H1 (cell line): ENCODE data around the gene BEST2. TPM values are rescaled to one million over a fixed set of nuclear protein-coding genes. Genes with fewer than 3 reads are reported as not detected.

Source experiments
- CTCF ChIA-PET: fragments of 300-600 bp; sonication (Branson Sonifier 250); formaldehyde crosslinking; loops from one replicate; lab custom pipeline; 2021; ENCODE audit not compliant: partially characterized antibody; lab: Charles Lee
- POLR2A ChIA-PET: fragments of 300-600 bp; sonication (Branson Sonifier 250); formaldehyde crosslinking; loops from one replicate; lab custom pipeline; 2021; ENCODE audit warnings: inconsistent platforms; ENCODE audit not compliant: partially characterized antibody; lab: Charles Lee
- DNase-seq, 2 experiments: peaks; one replicate each; pipeline versions ENCODE4 v3.0.0 to v3.0.0-alpha.2; 2010 to 2022; ENCODE audit warnings: low spot score in 2 of 2, low read depth in 1 of 2, mixed read lengths in 1 of 2
- FAIRE-seq: peaks from 2 replicates; lab custom pipeline; 2011; peaks lifted over from hg19 to GRCh38; lab: Jason Lieb, UNC
- H2AFZ ChIP-seq: 2 replicates; pipeline ENCODE4 v1.8.1; 2012; ENCODE audit warnings: low read length, inconsistent platforms
- H2AK5ac ChIP-seq: 2 replicates; pipeline ENCODE4 v1.6.1; 2013; ENCODE audit warnings: low read depth, low read length
- H2BK120ac ChIP-seq: replicated peaks from 2 replicates; pipeline ENCODE3; 2013; ENCODE audit warnings: low read depth, low read length, inconsistent platforms
- H2BK12ac ChIP-seq: 2 replicates; pipeline ENCODE4 v1.6.1; 2013; ENCODE audit warnings: low read depth, low read length
- H2BK15ac ChIP-seq: 2 replicates; pipeline ENCODE4 v1.6.1; 2013; ENCODE audit warnings: low read length
- H2BK20ac ChIP-seq: 2 replicates; pipeline ENCODE4 v1.6.1; 2013; ENCODE audit warnings: low read length
- H2BK5ac ChIP-seq: 2 replicates; pipeline ENCODE4 v1.6.1; 2013; ENCODE audit warnings: low read depth, low read length
- H3K14ac ChIP-seq: 2 replicates; pipeline ENCODE4 v1.6.1; 2013; ENCODE audit warnings: inconsistent platforms; ENCODE audit not compliant: insufficient read length
- H3K18ac ChIP-seq: 2 replicates; pipeline ENCODE4 v1.6.1; 2013; ENCODE audit warnings: low read length; ENCODE audit errors: extremely low read depth
- H3K23ac ChIP-seq: 2 replicates; pipeline ENCODE4 v1.6.1; 2013; ENCODE audit warnings: inconsistent platforms; ENCODE audit not compliant: insufficient read length
- H3K23me2 ChIP-seq: 2 replicates; pipeline ENCODE4 v1.6.1; 2013; ENCODE audit warnings: low read depth, low read length
- H3K27ac ChIP-seq: 2 replicates; pipeline ENCODE4 v1.6.1; 2011; ENCODE audit warnings: low read depth, low read length, inconsistent platforms
- H3K27me3 ChIP-seq, 4 experiments: replicated peaks in 1 of 4; 1 replicate in 1 of 4; 2 replicates in 3 of 4; pipeline versions ENCODE4 v1.6.1 to v1.8.1; 2011 to 2013; ENCODE audit warnings: low read length in 3 of 4, mild to moderate bottlenecking in 3 of 4, inconsistent platforms in 2 of 4, mixed read lengths in 2 of 4, moderate library complexity in 1 of 4; ENCODE audit not compliant: control insufficient read depth in 3 of 4, insufficient read depth in 3 of 4; ENCODE audit errors: extremely low read depth in 1 of 4
- H3K36me3 ChIP-seq, 4 experiments: 2 replicates each; pipeline versions ENCODE4 v1.6.1 to v1.8.1; 2011 to 2013; ENCODE audit warnings: mild to moderate bottlenecking in 4 of 4, low read length in 3 of 4, moderate library complexity in 2 of 4, control low read depth in 1 of 4, inconsistent platforms in 1 of 4; ENCODE audit not compliant: insufficient read depth in 4 of 4, control insufficient read depth in 2 of 4
- H3K4ac ChIP-seq: replicated peaks from 2 replicates; pipeline ENCODE3; 2013; ENCODE audit warnings: low read length, low read depth, mixed read lengths, inconsistent platforms; ENCODE audit not compliant: insufficient read length
- H3K4me1 ChIP-seq, 4 experiments: replicated peaks in 1 of 4; 1 replicate in 1 of 4; 2 replicates in 3 of 4; pipeline versions ENCODE4 v1.6.1 to v1.8.1; 2011 to 2013; ENCODE audit warnings: low read length in 3 of 4, inconsistent platforms in 2 of 4, mixed read lengths in 1 of 4; ENCODE audit not compliant: insufficient read depth in 4 of 4, control insufficient read depth in 3 of 4
- H3K4me2 ChIP-seq, 2 experiments: 2 replicates each; pipeline versions ENCODE4 v1.6.1 to v1.8.1; 2011 to 2013; ENCODE audit warnings: low read depth in 2 of 2, low read length in 2 of 2, control low read depth in 1 of 2, inconsistent platforms in 1 of 2, mild to moderate bottlenecking in 1 of 2; ENCODE audit not compliant: insufficient read depth in 1 of 2
- H3K4me3 ChIP-seq, 4 experiments: fragments of 200-600, 300-600 bp in 1 of 4; sonication (generic), shearing (Covaris generic), sonication (Bioruptor Twin) in 1 of 4; 2 replicates each; pipeline versions ENCODE4 v1.5.1 to v1.8.1; 2011 to 2016; ENCODE audit warnings: low read length in 4 of 4, low read depth in 3 of 4, control low read depth in 2 of 4, inconsistent platforms in 2 of 4, mild to moderate bottlenecking in 2 of 4, mixed read lengths in 1 of 4, moderate library complexity in 1 of 4; ENCODE audit not compliant: insufficient read depth in 2 of 4; ENCODE audit errors: extremely low read depth in 1 of 4
- H3K56ac ChIP-seq: replicated peaks from 2 replicates; pipeline ENCODE3; 2013; ENCODE audit warnings: low read depth, mild to moderate bottlenecking, mixed read lengths, low read length, inconsistent platforms; ENCODE audit not compliant: insufficient read length
- H3K79me1 ChIP-seq: 2 replicates; pipeline ENCODE4 v1.6.1; 2013; ENCODE audit warnings: low read depth, low read length, control low read depth
- H3K79me2 ChIP-seq, 2 experiments: 2 replicates each; pipeline versions ENCODE4 v1.6.1 to v1.8.1; 2012 to 2013; ENCODE audit warnings: low read length in 2 of 2, mild to moderate bottlenecking in 2 of 2, inconsistent platforms in 1 of 2; ENCODE audit not compliant: insufficient read depth in 2 of 2, control insufficient read depth in 1 of 2
- H3K9ac ChIP-seq, 4 experiments: replicated peaks in 1 of 4; 1 replicate in 1 of 4; 2 replicates in 3 of 4; pipeline versions ENCODE4 v1.6.1 to v1.8.1; 2011 to 2013; ENCODE audit warnings: low read depth in 3 of 4, low read length in 3 of 4, control low read depth in 2 of 4, mild to moderate bottlenecking in 2 of 4, moderate library complexity in 2 of 4, inconsistent platforms in 1 of 4; ENCODE audit errors: extremely low read depth in 1 of 4
- H3K9me3 ChIP-seq, 2 experiments: 2 replicates each; pipeline versions ENCODE4 v1.6.1 to v1.8.1; 2012 to 2013; ENCODE audit warnings: mild to moderate bottlenecking in 2 of 2, moderate library complexity in 2 of 2, control low read depth in 1 of 2, inconsistent platforms in 1 of 2, low read depth in 1 of 2, low read length in 1 of 2, mixed read lengths in 1 of 2; ENCODE audit not compliant: insufficient read depth in 2 of 2
- H4K20me1 ChIP-seq, 2 experiments: replicated peaks in 1 of 2; 2 replicates each; pipeline versions ENCODE3 to v1.8.1; 2011 to 2013; ENCODE audit warnings: inconsistent platforms in 2 of 2, low read length in 2 of 2, mild to moderate bottlenecking in 1 of 2; ENCODE audit not compliant: insufficient read depth in 2 of 2, control insufficient read depth in 1 of 2
- H4K5ac ChIP-seq: 2 replicates; pipeline ENCODE4 v1.6.1; 2013; ENCODE audit warnings: low read length, low read depth, mixed read lengths, inconsistent platforms; ENCODE audit not compliant: insufficient read length
- H4K8ac ChIP-seq: 2 replicates; pipeline ENCODE4 v1.8.0; 2013; ENCODE audit warnings: mild to moderate bottlenecking, moderate library complexity, low read length, inconsistent platforms; ENCODE audit not compliant: insufficient read depth; ENCODE audit errors: extremely low read depth
- H4K91ac ChIP-seq: replicated peaks from 2 replicates; pipeline ENCODE3; 2013; ENCODE audit warnings: low read length, mixed read lengths, inconsistent platforms; ENCODE audit not compliant: insufficient read length
- ASH2L ChIP-seq: fragments of 200-600, 300-600 bp; sonication (generic); IDR thresholded peaks from one replicate; pipeline ENCODE4 v1.7.1; 2017; ENCODE audit warnings: low read length
- BCL11A ChIP-seq, 2 experiments: IDR thresholded peaks; one replicate each; pipeline ENCODE4 v1.6.1; 2011; ENCODE audit warnings: low read depth in 2 of 2, low read length in 2 of 2, mild to moderate bottlenecking in 2 of 2
- WGBS, 2 experiments: shearing (Covaris generic) in 1 of 2; methylation state at CpG; one replicate each; pipeline versions ENCODE4 v1.1.6 to v1.1.7; 2013 to 2015; ENCODE audit warnings: low lambda C conversion rate in 2 of 2, mixed read lengths in 2 of 2, inconsistent platforms in 1 of 2, low coverage in 1 of 2, missing lambda C conversion rate in 1 of 2; ENCODE audit not compliant: insufficient replicate concordance in 2 of 2, insufficient coverage in 1 of 2, insufficient read length in 1 of 2; ENCODE audit errors: extremely low coverage in 1 of 2, missing lambda C conversion rate in 1 of 2; 5-methylcytosine and 5-hydroxymethylcytosine counted together
- polyA plus RNA-seq, 7 experiments: library from polyadenylated mRNA; depleted of rRNA in 3 of 7; stranded (reverse) in 5 of 7; unstranded in 2 of 7; fragments of >200 nt in 5 of 7; fragments of 200-250 nt in 2 of 7; gene quantifications; 1 replicate in 5 of 7; 2 replicates in 1 of 7; 4 replicates in 1 of 7; pipeline versions ENCODE4 v1.2.1 to v1.2.3, GENCODE V29; 2011 to 2013; ENCODE audit warnings: missing spikeins in 2 of 7, mixed read lengths in 2 of 7
- total RNA-seq: library from RNA; stranded (reverse); fragmentation: NEBNext Ultra II Directional; extraction: Animal tissue kit (Norgen Biotek cat#: 25700); gene quantifications from 2 replicates; pipeline ENCODE4 v1.2.1, GENCODE V29; 2021

BEST2 gene
- total and polyA plus RNA-seq, 2 of the 8 experiments (the other 6 are each of a cell fraction or from before 2014, with no cell fraction given), result 4.6 to 7.3 TPM

DNA sequence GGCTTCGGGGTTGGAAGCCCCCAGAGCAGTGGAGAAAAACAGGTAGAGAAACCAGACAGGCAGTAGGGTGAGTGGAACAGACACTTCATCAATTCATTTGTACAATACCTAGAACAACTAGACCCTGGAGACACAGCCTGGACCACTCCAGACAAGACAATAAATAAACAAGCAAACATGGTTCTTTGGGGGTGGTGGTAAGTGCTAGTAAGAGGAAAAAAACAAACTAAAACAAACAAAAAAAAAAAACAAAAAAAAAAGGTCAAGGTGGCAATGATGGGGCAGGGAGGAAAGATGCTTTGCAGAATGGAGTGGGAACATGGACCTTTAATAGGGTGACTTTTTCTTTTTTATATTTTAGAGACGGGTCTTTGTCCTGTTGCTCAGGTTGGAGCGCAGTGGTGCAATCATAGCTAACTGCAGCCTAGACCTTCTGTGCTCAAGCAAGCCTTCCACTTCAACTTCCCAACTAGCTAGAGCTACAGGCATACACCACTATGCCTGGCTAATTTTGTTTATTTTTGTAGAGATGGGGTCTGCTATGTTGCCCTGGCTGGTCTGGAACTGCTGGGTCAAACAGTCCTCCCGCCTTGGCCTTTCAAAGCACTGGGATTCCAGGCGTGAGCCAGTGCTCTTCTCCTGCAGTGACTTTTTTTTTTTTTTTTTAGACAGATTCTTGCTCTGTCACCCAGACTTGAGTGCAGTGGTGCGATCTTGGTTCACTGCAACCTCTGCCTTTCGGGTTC lies 42.8 kb downstream of the BEST2 start:
- 72% methylated on average over 7 of the region's 7 CpGs; no CpG with 5 or more reads in 1 of the 2 experiments for WGBS, 2 experiments
- peaks cover 5 to 26% (median 17%) of the 10 kb centered on the region in 4 experiments for H3K4me1 ChIP-seq
- no peaks in the 10 kb centered on the region for H3K79me2 ChIP-seq
- H2BK5ac ChIP-seq, result 0 out of 2 replicates have a peak overlapping the region, but pooled peaks have one; percentile 75
- H4K5ac ChIP-seq, result no peak overlapping the region
- no peak overlapping the region for H3K14ac ChIP-seq
- H3K4ac ChIP-seq, result no peak overlapping the region
- no peak overlapping the region for H3K56ac ChIP-seq
- peak overlapping the region; percentile 88; the same call in 1 of the 2 replicates for H3K27ac ChIP-seq
- no peak overlapping the region for H2BK20ac ChIP-seq
- no peak for TF ChIP-seq BCL11A (IDR thresholded peaks at IDR 0.05; ENCODE audit: low read depth in 2 of 2, low read length in 2 of 2)
- peak; percentile 43 for TF ChIP-seq ASH2L
- peak overlapping the region; percentile 19 to 71 (median 54); a peak in 7 of 8 replicates for H3K4me3 ChIP-seq
- no peaks in the 10 kb centered on the region for H4K20me1 ChIP-seq
- H4K91ac ChIP-seq, result peak overlapping the region; percentile 29
- H3K4me2 ChIP-seq, result peak overlapping the region; percentile 74 to 97
- no peaks in the 10 kb centered on the region for H3K79me1 ChIP-seq
- no peak for FAIRE-seq
- ChIA-PET CTCF (interaction anchor here (0.7 to 17.9 kb wide), 7 partner anchors 14 to 99 kb away, joined by 3 to 288 read pairs (median 8); no protein-coding TSS in a partner anchor), POLR2A (interaction anchor here (1.1 to 15.2 kb wide), 5 partner anchors 9 to 358 kb away, joined by 3 to 317 read pairs (median 4); partner anchors contain the start of gene HOOK2)
- peaks cover under 1 to 6% (median 3%) of the 10 kb centered on the region in 4 experiments; a peak in 6 of 8 replicates for H3K36me3 ChIP-seq
- H3K18ac ChIP-seq, result 0 out of 2 replicates have a peak overlapping the region, but pooled peaks have one; percentile 0
- no peak overlapping the region; the same call in 1 of the 2 replicates for H2AK5ac ChIP-seq
- H3K9ac ChIP-seq, result peak overlapping the region in 2 of 4 experiments; percentile 75; a peak in 5 of 7 replicates
- H4K8ac ChIP-seq, result peak overlapping the region; percentile 95
- peaks cover 29% of the 10 kb centered on the region for H3K23me2 ChIP-seq
- no peak for DNase-seq
- peaks cover 0 to 18% (median 13%) of the 10 kb centered on the region in 4 experiments; a peak in 5 of 7 replicates for H3K27me3 ChIP-seq
- H2BK120ac ChIP-seq, result no peak overlapping the region
- H3K23ac ChIP-seq, result no peak overlapping the region
- H2AFZ ChIP-seq, result no peak overlapping the region
- H3K9me3 ChIP-seq, result no peaks in the 10 kb centered on the region
- no peak overlapping the region for H2BK15ac ChIP-seq
- no peak overlapping the region; the same call in 1 of the 2 replicates for H2BK12ac ChIP-seq
